ENCODE results near the gene PECR.

Gene PECR

DNA sequence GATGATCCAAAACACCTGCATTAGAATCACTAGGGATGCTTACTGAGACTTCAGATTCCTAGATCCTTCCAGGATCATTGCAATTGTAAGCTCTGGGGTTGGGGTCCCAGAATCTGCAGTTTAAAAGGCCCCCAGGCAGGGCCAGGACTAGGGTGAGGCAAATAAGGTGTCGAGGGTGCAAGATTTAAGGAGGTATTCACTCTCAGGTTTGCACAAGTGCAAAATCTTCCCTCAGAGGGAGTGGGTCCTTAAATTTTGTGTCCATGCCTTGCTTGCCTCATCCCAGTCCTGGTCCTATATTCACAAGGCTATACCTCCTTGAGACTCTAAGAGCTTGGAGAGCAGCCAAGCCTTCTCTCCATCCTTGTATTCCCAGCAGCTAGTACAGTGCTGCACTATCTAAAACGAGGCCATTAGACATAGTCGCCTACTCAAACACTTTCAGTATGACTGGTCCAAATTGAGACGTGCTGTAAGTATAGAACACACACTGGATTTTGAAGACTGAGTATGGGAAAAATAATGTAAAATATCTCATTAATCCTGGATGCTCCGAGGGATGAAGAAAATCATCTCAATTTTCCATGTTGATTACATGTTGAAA, 36.6 kb downstream of the PECR start:
- TF ChIP-seq, protein P1, sequence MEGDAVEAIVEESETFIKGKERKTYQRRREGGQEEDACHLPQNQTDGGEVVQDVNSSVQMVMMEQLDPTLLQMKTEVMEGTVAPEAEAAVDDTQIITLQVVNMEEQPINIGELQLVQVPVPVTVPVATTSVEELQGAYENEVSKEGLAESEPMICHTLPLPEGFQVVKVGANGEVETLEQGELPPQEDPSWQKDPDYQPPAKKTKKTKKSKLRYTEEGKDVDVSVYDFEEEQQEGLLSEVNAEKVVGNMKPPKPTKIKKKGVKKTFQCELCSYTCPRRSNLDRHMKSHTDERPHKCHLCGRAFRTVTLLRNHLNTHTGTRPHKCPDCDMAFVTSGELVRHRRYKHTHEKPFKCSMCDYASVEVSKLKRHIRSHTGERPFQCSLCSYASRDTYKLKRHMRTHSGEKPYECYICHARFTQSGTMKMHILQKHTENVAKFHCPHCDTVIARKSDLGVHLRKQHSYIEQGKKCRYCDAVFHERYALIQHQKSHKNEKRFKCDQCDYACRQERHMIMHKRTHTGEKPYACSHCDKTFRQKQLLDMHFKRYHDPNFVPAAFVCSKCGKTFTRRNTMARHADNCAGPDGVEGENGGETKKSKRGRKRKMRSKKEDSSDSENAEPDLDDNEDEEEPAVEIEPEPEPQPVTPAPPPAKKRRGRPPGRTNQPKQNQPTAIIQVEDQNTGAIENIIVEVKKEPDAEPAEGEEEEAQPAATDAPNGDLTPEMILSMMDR (IDR thresholded peaks at IDR 0.05; ENCODE audit: unreplicated experiment in 3 of 3): no peak
- peak overlapping the region in 1 of 3 experiments; percentile 4 for H3K27ac Mint-ChIP-seq

DNA sequence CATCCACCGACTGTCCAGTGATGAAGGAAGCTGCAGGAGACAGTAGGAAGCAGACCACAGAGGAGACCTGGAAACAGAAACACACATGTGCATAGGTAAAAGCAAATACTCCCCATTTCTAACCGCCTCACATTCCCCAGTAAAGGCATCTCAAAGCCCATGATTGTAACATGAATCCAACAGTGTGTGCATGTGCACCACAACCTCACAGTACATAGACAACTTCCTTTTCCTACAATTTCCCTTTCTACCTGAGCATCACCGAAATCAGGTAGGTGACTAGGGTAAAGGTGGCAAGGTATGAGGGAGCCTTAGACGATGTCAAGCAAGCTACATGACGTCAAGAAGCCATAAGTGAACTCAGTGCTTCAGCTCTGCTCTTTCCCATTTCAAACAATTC, 37.7 kb downstream of the PECR start:
- Mint-ChIP-seq H3K4me1 (no peaks in the 10 kb centered on the region), H3K27ac (peak overlapping the region in 1 of 3 experiments; percentile 15), H3K4me3 (no peak overlapping the region), H3K9me3 (no peaks in the 10 kb centered on the region), H3K36me3 (ENCODE audit: low read depth) (peaks cover 26% of the 10 kb centered on the region), H3K27me3 (ENCODE audit: low read depth) (no peaks in the 10 kb centered on the region)
- TF ChIP-seq, protein P1 (IDR thresholded peaks at IDR 0.05; ENCODE audit: unreplicated experiment in 3 of 3): no peak

More for the DNA sequence above, 36.6 kb downstream of the PECR start:
- Mint-ChIP-seq H3K27me3 (ENCODE audit: low read depth) (no peaks in the 10 kb centered on the region), H3K4me1 (no peaks in the 10 kb centered on the region), H3K9me3 (no peaks in the 10 kb centered on the region), H3K4me3 (no peak overlapping the region), H3K36me3 (ENCODE audit: low read depth) (peaks cover 23% of the 10 kb centered on the region)

DNA sequence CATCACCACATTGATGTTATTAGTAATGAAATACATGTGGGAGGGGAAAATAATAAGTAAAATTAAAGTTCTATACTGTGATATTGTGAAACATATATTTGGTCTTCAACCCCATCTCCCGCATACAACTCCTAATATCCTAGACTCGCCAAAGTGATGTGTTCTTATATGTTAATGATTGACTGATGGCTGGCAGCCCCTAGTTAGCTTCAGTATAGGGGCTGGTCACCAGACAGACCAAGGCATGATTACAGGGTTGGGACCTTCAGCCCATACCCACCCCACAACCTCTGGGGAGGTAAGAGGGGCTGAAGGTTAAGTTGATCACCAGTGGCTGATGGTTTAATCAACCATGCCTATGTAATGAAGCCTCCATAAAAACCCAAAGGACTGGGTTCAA, 40.2 kb downstream of the PECR start:
- H3K36me3 Mint-ChIP-seq (ENCODE audit: low read depth): peaks cover 32% of the 10 kb centered on the region
- H3K27me3 Mint-ChIP-seq (ENCODE audit: low read depth): no peaks in the 10 kb centered on the region
- H3K4me1 Mint-ChIP-seq: no peaks in the 10 kb centered on the region
- TF ChIP-seq, protein P1 (IDR thresholded peaks at IDR 0.05; ENCODE audit: unreplicated experiment in 3 of 3): no peak
- H3K9me3 Mint-ChIP-seq: no peaks in the 10 kb centered on the region
- no peak overlapping the region for H3K27ac Mint-ChIP-seq
- no peak overlapping the region for H3K4me3 Mint-ChIP-seq

DNA sequence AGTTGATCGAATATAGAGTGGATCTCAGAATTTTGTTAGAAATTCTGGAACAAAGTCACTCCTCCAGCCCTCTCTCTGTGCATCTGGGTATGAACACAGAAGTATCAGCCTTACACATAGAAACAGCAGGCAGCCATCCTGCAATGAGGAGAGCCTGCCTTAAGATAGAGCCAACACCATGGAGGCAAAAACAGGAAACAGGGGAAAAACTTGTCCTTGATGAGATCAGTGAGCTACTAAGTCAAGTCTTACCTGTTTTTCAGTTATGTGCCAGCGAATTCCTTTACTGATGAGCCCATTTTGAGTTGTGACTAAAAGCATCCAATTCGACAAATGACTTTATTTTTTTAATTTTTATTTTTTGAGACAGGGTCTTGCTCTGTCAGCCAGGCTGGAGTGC, 41.7 kb downstream of the PECR start:
- no peaks in the 10 kb centered on the region for H3K27me3 Mint-ChIP-seq (ENCODE audit: low read depth)
- no peaks in the 10 kb centered on the region for H3K4me1 Mint-ChIP-seq
- no peak overlapping the region for H3K4me3 Mint-ChIP-seq
- peaks cover 32% of the 10 kb centered on the region for H3K36me3 Mint-ChIP-seq (ENCODE audit: low read depth)
- H3K9me3 Mint-ChIP-seq: no peaks in the 10 kb centered on the region
- H3K27ac Mint-ChIP-seq: no peak overlapping the region
- TF ChIP-seq, protein P1 (IDR thresholded peaks at IDR 0.05; ENCODE audit: unreplicated experiment in 3 of 3): no peak

DNA sequence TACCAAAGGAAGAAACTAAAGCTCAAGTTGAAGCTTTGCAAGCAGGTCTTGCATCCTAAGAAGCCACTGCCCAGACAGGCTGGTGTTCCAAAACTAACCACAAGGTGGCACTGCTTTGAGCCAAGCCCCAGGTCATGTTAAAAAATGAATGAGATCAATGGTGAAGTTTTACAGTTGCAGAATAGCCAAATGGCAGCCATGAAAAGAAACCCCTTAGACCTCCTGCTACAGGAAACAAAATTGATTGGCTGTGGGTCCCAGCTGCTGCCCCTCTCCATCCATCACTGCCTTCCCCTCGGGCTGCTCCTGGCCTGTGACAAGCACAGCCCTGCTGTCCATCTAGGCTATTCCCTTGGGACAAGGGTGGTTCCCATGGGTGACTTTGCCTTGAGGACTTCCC, 47.5 kb downstream of the PECR start:
- Mint-ChIP-seq H3K36me3 (ENCODE audit: low read depth) (peaks cover 20% of the 10 kb centered on the region), H3K4me3 (no peak overlapping the region), H3K9me3 (no peaks in the 10 kb centered on the region), H3K27ac (no peak overlapping the region), H3K4me1 (no peaks in the 10 kb centered on the region), H3K27me3 (ENCODE audit: low read depth) (no peaks in the 10 kb centered on the region)
- TF ChIP-seq, protein P1 (IDR thresholded peaks at IDR 0.05; ENCODE audit: unreplicated experiment in 3 of 3): peak; percentile 77 to 85 (median 84)

DNA sequence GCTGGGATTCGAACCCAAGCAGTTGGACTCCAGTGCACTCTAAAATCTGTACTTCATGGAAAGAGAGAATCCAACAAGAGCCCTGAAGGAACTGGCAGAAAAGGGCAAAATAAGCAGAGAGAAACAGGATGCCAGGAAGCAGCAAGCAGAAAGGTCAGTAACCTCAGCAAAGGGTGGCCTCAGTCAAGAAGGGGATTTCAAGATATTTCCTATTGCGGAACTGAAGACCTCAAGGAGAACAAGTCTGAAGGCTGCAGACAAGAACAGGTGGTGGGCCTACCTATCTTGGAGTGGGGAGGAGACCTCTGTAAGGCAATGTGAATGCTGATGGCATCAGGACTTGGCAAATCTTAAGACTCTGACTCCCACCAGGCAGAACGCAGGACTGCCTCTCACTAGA, 48.2 kb downstream of the PECR start:
- H3K4me1 Mint-ChIP-seq: no peaks in the 10 kb centered on the region
- H3K27ac Mint-ChIP-seq: no peak overlapping the region
- H3K4me3 Mint-ChIP-seq: no peak overlapping the region
- H3K9me3 Mint-ChIP-seq: no peaks in the 10 kb centered on the region
- TF ChIP-seq, protein P1 (IDR thresholded peaks at IDR 0.05; ENCODE audit: unreplicated experiment in 3 of 3): no peak
- peaks cover 20% of the 10 kb centered on the region for H3K36me3 Mint-ChIP-seq (ENCODE audit: low read depth)
- no peaks in the 10 kb centered on the region for H3K27me3 Mint-ChIP-seq (ENCODE audit: low read depth)
